ENCODE results near the gene CDKAL1.

GRCh38 chr6:20936949-20937348 is 402.7 kb downstream of the CDKAL1 start:
- TF ChIP-seq CTCF (IDR thresholded peaks at IDR 0.05; ENCODE audit: poor library complexity) (no peak), EZH2 (IDR thresholded peaks at IDR 0.05; ENCODE audit: borderline replicate concordance) (no peak), EZH2phosphoT487 (IDR thresholded peaks at IDR 0.05; ENCODE audit: low read depth, severe bottlenecking, unreplicated experiment) (no peak)

All from hepatocyte (in vitro differentiated cells).